HepG2 (cell line): ENCODE results near the gene PPIG. TPM values are rescaled to one million over a fixed set of nuclear protein-coding genes. Genes with fewer than 3 reads are reported as not detected.

Experiments
- ARID2 ChIP-seq: sonication (generic); formaldehyde crosslinking; IDR thresholded peaks from 2 replicates; pipeline ENCODE4 v1.8.1; 2022; ENCODE audit warnings: mild to moderate bottlenecking, missing genetic modification reagents, borderline replicate concordance
- HES4 ChIP-seq: sonication (generic); formaldehyde crosslinking; IDR thresholded peaks from 2 replicates; pipeline ENCODE4 v1.9.0; 2021; ENCODE audit warnings: mild to moderate bottlenecking, missing genetic modification reagents, borderline replicate concordance
- MBNL3 ChIP-seq: fragments of 250-450 bp; sonication (Bioruptor Pico); conservative IDR thresholded peaks from 2 replicates; pipeline ENCODE4 v1.8.0; 2022; ENCODE audit warnings: mild to moderate bottlenecking, inconsistent platforms
- TCF7L2 ChIP-seq: IDR thresholded peaks from 2 replicates; pipeline ENCODE4 v1.6.1; 2011; ENCODE audit warnings: mild to moderate bottlenecking, low read depth, low read length, moderate library complexity
- THYN1 ChIP-seq: sonication (generic); formaldehyde crosslinking; IDR thresholded peaks from 2 replicates; pipeline ENCODE4 v1.8.1; 2023; ENCODE audit warnings: low read depth, mild to moderate bottlenecking, moderate library complexity, missing genetic modification reagents, borderline replicate concordance
- ZNF484 ChIP-seq: sonication (generic); formaldehyde crosslinking; IDR thresholded peaks from 2 replicates; pipeline ENCODE4 v1.5.1; 2020; ENCODE audit warnings: mild to moderate bottlenecking, low read depth, missing genetic modification reagents, borderline replicate concordance
- ZNF543 ChIP-seq: sonication (generic); formaldehyde crosslinking; IDR thresholded peaks from 2 replicates; pipeline ENCODE4 v1.4.0; 2020; ENCODE audit warnings: mild to moderate bottlenecking, missing genetic modification reagents
- polyA plus RNA-seq, 8 experiments: library from polyadenylated mRNA; depleted of rRNA in 3 of 8; stranded (reverse) in 7 of 8; unstranded in 1 of 8; fragments of >200 nt; fragmentation: Illumina TruSeq in 4 of 8; extraction: Trizol in 4 of 8; gene quantifications; 2 replicates each; pipeline versions ENCODE4 v1.2.1 to v1.2.3, GENCODE V29; 2011 to 2016; ENCODE audit warnings: low read depth in 4 of 8, missing spikeins in 1 of 8, mixed read lengths in 1 of 8; ENCODE audit not compliant: insufficient read depth in 1 of 8
- total RNA-seq, 5 experiments: library from RNA; depleted of rRNA; stranded (reverse); fragments of >200 nt; fragmentation: Illumina TruSeq; extraction: Trizol; gene quantifications; 2 replicates each; pipeline ENCODE4 v1.2.3, GENCODE V29; 2016; ENCODE audit warnings: low read depth in 1 of 5
- TF ChIP-seq, protein P1 (sequence below): sonication (generic); formaldehyde crosslinking; IDR thresholded peaks from 2 replicates; pipeline ENCODE4 v1.5.1; 2020; ENCODE audit warnings: mild to moderate bottlenecking, missing genetic modification reagents, borderline replicate concordance
- TF ChIP-seq, protein P2 (sequence below): sonication (generic); formaldehyde crosslinking; IDR thresholded peaks from 2 replicates; pipeline ENCODE4 v1.8.1; 2023; ENCODE audit warnings: mild to moderate bottlenecking, missing genetic modification reagents
- TF ChIP-seq, protein P3 (sequence below): sonication (generic); formaldehyde crosslinking; IDR thresholded peaks from 2 replicates; pipeline ENCODE4 v1.4.0; 2020; ENCODE audit warnings: mild to moderate bottlenecking, missing genetic modification reagents, borderline replicate concordance

Gene PPIG
- total and polyA plus RNA-seq, 2 of the 13 experiments (the other 11 are each of a cell fraction or from before 2014, with no cell fraction given): 31.3 to 81.0 TPM

DNA sequence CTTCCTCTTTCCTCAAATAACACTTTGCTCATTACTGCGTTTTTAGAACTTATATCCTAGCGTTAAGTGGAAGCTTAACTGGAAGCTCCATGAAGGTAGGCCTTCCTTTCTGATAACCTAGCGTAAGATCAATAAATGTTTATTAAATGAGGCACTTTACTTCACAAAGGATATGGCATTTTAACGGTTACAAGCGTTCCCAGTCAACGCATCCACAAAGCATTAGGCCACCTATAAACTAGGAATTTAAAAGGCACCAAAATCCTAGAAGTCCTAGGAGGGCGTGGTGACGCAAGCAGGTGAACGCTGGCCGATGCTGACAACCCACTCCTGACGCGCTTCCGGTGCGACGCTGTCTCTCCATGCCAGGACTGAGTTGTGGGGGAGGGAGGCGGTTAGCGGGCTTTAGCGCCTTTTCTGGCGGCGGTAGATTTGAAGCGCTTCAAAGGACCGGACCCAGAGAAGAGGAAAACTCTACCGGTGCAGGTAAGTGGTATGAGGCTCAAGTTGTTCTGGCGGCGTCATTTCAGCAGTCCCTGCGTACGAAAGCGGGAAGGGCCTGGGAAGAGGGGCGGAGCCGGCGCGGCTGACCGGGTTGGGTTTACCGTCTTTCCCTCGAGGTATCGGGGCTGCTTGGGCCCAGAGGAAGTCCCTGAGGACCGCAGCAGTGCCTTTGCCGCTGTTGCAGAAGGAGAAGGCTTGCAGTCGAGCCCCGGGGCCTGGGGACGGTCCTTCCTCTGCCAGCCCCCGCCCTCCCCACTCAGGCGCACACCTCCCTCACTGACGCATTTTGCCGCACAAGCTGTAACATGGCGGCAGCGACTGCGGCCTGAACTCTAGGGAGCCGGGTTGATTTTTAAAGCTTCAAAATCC, at the start of gene PPIG (continued):
- TF ChIP-seq, protein P1, sequence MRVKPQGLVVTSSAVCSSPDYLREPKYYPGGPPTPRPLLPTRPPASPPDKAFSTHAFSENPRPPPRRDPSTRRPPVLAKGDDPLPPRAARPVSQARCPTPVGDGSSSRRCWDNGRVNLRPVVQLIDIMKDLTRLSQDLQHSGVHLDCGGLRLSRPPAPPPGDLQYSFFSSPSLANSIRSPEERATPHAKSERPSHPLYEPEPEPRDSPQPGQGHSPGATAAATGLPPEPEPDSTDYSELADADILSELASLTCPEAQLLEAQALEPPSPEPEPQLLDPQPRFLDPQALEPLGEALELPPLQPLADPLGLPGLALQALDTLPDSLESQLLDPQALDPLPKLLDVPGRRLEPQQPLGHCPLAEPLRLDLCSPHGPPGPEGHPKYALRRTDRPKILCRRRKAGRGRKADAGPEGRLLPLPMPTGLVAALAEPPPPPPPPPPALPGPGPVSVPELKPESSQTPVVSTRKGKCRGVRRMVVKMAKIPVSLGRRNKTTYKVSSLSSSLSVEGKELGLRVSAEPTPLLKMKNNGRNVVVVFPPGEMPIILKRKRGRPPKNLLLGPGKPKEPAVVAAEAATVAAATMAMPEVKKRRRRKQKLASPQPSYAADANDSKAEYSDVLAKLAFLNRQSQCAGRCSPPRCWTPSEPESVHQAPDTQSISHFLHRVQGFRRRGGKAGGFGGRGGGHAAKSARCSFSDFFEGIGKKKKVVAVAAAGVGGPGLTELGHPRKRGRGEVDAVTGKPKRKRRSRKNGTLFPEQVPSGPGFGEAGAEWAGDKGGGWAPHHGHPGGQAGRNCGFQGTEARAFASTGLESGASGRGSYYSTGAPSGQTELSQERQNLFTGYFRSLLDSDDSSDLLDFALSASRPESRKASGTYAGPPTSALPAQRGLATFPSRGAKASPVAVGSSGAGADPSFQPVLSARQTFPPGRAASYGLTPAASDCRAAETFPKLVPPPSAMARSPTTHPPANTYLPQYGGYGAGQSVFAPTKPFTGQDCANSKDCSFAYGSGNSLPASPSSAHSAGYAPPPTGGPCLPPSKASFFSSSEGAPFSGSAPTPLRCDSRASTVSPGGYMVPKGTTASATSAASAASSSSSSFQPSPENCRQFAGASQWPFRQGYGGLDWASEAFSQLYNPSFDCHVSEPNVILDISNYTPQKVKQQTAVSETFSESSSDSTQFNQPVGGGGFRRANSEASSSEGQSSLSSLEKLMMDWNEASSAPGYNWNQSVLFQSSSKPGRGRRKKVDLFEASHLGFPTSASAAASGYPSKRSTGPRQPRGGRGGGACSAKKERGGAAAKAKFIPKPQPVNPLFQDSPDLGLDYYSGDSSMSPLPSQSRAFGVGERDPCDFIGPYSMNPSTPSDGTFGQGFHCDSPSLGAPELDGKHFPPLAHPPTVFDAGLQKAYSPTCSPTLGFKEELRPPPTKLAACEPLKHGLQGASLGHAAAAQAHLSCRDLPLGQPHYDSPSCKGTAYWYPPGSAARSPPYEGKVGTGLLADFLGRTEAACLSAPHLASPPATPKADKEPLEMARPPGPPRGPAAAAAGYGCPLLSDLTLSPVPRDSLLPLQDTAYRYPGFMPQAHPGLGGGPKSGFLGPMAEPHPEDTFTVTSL: 0 out of 2 replicates have a peak, but pooled peaks have one; percentile 10
- TF ChIP-seq ARID2 (peak; percentile 68), MBNL3 (no peak), TCF7L2 (no peak), HES4 (CRISPR knock-in tag) (no peak), THYN1 (CRISPR knock-in tag) (0 out of 2 replicates have a peak, but pooled peaks have one; percentile 89), ZNF484 (CRISPR knock-in tag) (no peak), ZNF543 (CRISPR knock-in tag) (peak; percentile 97)
- TF ChIP-seq, protein P2, sequence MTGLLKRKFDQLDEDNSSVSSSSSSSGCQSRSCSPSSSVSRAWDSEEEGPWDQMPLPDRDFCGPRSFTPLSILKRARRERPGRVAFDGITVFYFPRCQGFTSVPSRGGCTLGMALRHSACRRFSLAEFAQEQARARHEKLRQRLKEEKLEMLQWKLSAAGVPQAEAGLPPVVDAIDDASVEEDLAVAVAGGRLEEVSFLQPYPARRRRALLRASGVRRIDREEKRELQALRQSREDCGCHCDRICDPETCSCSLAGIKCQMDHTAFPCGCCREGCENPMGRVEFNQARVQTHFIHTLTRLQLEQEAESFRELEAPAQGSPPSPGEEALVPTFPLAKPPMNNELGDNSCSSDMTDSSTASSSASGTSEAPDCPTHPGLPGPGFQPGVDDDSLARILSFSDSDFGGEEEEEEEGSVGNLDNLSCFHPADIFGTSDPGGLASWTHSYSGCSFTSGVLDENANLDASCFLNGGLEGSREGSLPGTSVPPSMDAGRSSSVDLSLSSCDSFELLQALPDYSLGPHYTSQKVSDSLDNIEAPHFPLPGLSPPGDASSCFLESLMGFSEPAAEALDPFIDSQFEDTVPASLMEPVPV (CRISPR knock-in tag): peak; percentile 71
- TF ChIP-seq, protein P3, sequence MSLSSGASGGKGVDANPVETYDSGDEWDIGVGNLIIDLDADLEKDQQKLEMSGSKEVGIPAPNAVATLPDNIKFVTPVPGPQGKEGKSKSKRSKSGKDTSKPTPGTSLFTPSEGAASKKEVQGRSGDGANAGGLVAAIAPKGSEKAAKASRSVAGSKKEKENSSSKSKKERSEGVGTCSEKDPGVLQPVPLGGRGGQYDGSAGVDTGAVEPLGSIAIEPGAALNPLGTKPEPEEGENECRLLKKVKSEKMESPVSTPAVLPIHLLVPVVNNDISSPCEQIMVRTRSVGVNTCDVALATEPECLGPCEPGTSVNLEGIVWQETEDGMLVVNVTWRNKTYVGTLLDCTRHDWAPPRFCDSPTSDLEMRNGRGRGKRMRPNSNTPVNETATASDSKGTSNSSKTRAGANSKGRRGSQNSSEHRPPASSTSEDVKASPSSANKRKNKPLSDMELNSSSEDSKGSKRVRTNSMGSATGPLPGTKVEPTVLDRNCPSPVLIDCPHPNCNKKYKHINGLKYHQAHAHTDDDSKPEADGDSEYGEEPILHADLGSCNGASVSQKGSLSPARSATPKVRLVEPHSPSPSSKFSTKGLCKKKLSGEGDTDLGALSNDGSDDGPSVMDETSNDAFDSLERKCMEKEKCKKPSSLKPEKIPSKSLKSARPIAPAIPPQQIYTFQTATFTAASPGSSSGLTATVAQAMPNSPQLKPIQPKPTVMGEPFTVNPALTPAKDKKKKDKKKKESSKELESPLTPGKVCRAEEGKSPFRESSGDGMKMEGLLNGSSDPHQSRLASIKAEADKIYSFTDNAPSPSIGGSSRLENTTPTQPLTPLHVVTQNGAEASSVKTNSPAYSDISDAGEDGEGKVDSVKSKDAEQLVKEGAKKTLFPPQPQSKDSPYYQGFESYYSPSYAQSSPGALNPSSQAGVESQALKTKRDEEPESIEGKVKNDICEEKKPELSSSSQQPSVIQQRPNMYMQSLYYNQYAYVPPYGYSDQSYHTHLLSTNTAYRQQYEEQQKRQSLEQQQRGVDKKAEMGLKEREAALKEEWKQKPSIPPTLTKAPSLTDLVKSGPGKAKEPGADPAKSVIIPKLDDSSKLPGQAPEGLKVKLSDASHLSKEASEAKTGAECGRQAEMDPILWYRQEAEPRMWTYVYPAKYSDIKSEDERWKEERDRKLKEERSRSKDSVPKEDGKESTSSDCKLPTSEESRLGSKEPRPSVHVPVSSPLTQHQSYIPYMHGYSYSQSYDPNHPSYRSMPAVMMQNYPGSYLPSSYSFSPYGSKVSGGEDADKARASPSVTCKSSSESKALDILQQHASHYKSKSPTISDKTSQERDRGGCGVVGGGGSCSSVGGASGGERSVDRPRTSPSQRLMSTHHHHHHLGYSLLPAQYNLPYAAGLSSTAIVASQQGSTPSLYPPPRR: peak; percentile 78
